HepG2 (cell line): ENCODE results near the gene CHCHD3. TPM values are rescaled to one million over a fixed set of nuclear protein-coding genes. Genes with fewer than 3 reads are reported as not detected.

Source experiments
- ATAC-seq: fragments of 200-7000 bp; cut with Tn5 transposase; 3 replicates; pipeline ENCODE4 v1.9.1; 2020; ENCODE audit warnings: mild to moderate bottlenecking, moderate library complexity
- BruUV-seq: library from RNA; stranded (reverse); fragments of 400-500 nt; replicated peaks from 2 replicates; lab custom pipeline; 2021; lab: Mats Ljungman, UMichigan
- CTCF ChIA-PET: fragments of 300-600 bp; formaldehyde crosslinking; extraction: SDS; loops from one replicate; lab custom pipeline; 2021; ENCODE audit warnings: low total read pairs, inconsistent platforms, low intra/inter-chr PET ratio; lab: Yijun Ruan, JAX
- POLR2A ChIA-PET: fragments of 350-600 bp; sonication (Branson Sonifier 250); formaldehyde crosslinking; loops from one replicate; lab custom pipeline; 2020; ENCODE audit warnings: antibody characterized with exemption, inconsistent platforms; lab: Yijun Ruan, JAX
- DNase-seq: peaks from one replicate; pipeline ENCODE4 v3.0.0-alpha.2; 2015; ENCODE audit warnings: low spot score
- FAIRE-seq: peaks from 3 replicates; lab custom pipeline; 2011; peaks lifted over from hg19 to GRCh38; lab: Jason Lieb, UNC
- H2AFZ ChIP-seq: one replicate; pipeline ENCODE4 v1.6.1; 2011; ENCODE audit warnings: low read length, inconsistent platforms
- H3K27ac ChIP-seq: fragments of 300-600 bp; 3 replicates; pipeline ENCODE4 v1.8.0; 2011; ENCODE audit warnings: mixed run types, mild to moderate bottlenecking, mixed read lengths, low read length, inconsistent platforms; ENCODE audit not compliant: insufficient read depth; ENCODE audit errors: extremely low read length
- H3K27me3 ChIP-seq, 2 experiments: fragments of 200-600 bp in 1 of 2; 2 replicates in 1 of 2; 3 replicates in 1 of 2; pipeline versions ENCODE4 v1.6.0 to v1.8.0; 2011; ENCODE audit warnings: low read length in 2 of 2, mild to moderate bottlenecking in 2 of 2, moderate library complexity in 2 of 2, inconsistent platforms in 1 of 2; ENCODE audit not compliant: insufficient read depth in 2 of 2, control insufficient read depth in 1 of 2
- H3K36me3 ChIP-seq, 2 experiments: fragments of 200-600 bp in 1 of 2; replicated peaks in 1 of 2; 2 replicates in 1 of 2; 3 replicates in 1 of 2; pipeline versions ENCODE4 v1.5.1 to v1.8.0; 2011; ENCODE audit warnings: low read length in 2 of 2, inconsistent platforms in 1 of 2; ENCODE audit not compliant: insufficient read depth in 2 of 2, control insufficient read depth in 1 of 2
- H3K4me1 ChIP-seq: 2 replicates; pipeline ENCODE4 v1.5.1; 2012; ENCODE audit warnings: low read length, inconsistent platforms; ENCODE audit not compliant: insufficient read depth
- H3K4me2 ChIP-seq: 2 replicates; pipeline ENCODE4 v1.6.0; 2011; ENCODE audit warnings: low read depth, low read length, inconsistent platforms
- H3K4me3 ChIP-seq, 3 experiments: fragments of 200-600 bp in 1 of 3; sonication (generic), shearing (Covaris generic) in 1 of 3; replicated peaks in 1 of 3; 2 replicates each; pipeline ENCODE4 v1.5.1; 2011 to 2016; ENCODE audit warnings: low read length in 3 of 3, inconsistent platforms in 2 of 3, low read depth in 2 of 3, mild to moderate bottlenecking in 2 of 3, control low read depth in 1 of 3, mixed read lengths in 1 of 3; ENCODE audit not compliant: insufficient read depth in 1 of 3
- H3K79me2 ChIP-seq: one replicate; pipeline ENCODE4 v1.6.1; 2011; ENCODE audit warnings: low read length, inconsistent platforms; ENCODE audit not compliant: insufficient read depth
- H3K9ac ChIP-seq: 2 replicates; pipeline ENCODE4 v1.6.0; 2011; ENCODE audit warnings: mild to moderate bottlenecking, low read depth, low read length, inconsistent platforms; ENCODE audit not compliant: insufficient read depth
- H3K9me3 ChIP-seq: 2 replicates; pipeline ENCODE4 v1.5.1; 2012; ENCODE audit warnings: mild to moderate bottlenecking, low read length
- H4K20me1 ChIP-seq: 2 replicates; pipeline ENCODE4 v1.6.0; 2011; ENCODE audit warnings: inconsistent platforms, mild to moderate bottlenecking, low read length, moderate library complexity; ENCODE audit not compliant: insufficient read depth
- ARID2 ChIP-seq: sonication (generic); formaldehyde crosslinking; IDR thresholded peaks from 2 replicates; pipeline ENCODE4 v1.8.1; 2022; ENCODE audit warnings: mild to moderate bottlenecking, missing genetic modification reagents, borderline replicate concordance
- CHCHD3 ChIP-seq: sonication (generic); formaldehyde crosslinking; IDR thresholded peaks from 2 replicates; pipeline ENCODE4 v1.8.0; 2022; ENCODE audit warnings: mild to moderate bottlenecking, missing genetic modification reagents, moderate library complexity
- EEA1 ChIP-seq: sonication (generic); formaldehyde crosslinking; IDR thresholded peaks from 2 replicates; pipeline ENCODE4 v1.5.1; 2020; ENCODE audit warnings: mild to moderate bottlenecking, missing genetic modification reagents, borderline replicate concordance
- FLYWCH1 ChIP-seq: sonication (generic); formaldehyde crosslinking; IDR thresholded peaks from 2 replicates; pipeline ENCODE4 v1.8.1; 2023; ENCODE audit warnings: mild to moderate bottlenecking, missing genetic modification reagents
- HCFC1 ChIP-seq: fragments of 150-350 bp; IDR thresholded peaks from 2 replicates; pipeline ENCODE4 v1.6.1; 2014; ENCODE audit warnings: low read depth, low read length
- POLR2G ChIP-seq: fragments of 200-400 bp; formaldehyde crosslinking; IDR thresholded peaks from 2 replicates; pipeline ENCODE4 v1.6.1; 2018; ENCODE audit warnings: mild to moderate bottlenecking, low read depth, low read length, moderate library complexity
- RBM22 ChIP-seq: fragments of 200-400 bp; formaldehyde crosslinking; optimal IDR thresholded peaks from 2 replicates; pipeline ENCODE3; 2017; ENCODE audit warnings: mild to moderate bottlenecking, low read length, moderate library complexity
- STAG1 ChIP-seq: sonication (generic); formaldehyde crosslinking; IDR thresholded peaks from 2 replicates; pipeline ENCODE4 v1.4.0; 2020; ENCODE audit warnings: missing genetic modification reagents
- ZNF12 ChIP-seq: sonication (generic); formaldehyde crosslinking; IDR thresholded peaks from 2 replicates; pipeline ENCODE4 v1.5.0; 2020; ENCODE audit warnings: missing genetic modification reagents
- ZNF17 ChIP-seq: sonication (generic); formaldehyde crosslinking; IDR thresholded peaks from 2 replicates; pipeline ENCODE4 v1.5.0; 2020; ENCODE audit warnings: mild to moderate bottlenecking, missing genetic modification reagents
- ZNF510 ChIP-seq: sonication (generic); formaldehyde crosslinking; IDR thresholded peaks from 2 replicates; pipeline ENCODE4 v1.4.0; 2020; ENCODE audit warnings: low read depth, mild to moderate bottlenecking, missing genetic modification reagents
- ZNF556 ChIP-seq: sonication (generic); formaldehyde crosslinking; IDR thresholded peaks from 2 replicates; pipeline ENCODE4 v1.4.0; 2020; ENCODE audit warnings: mild to moderate bottlenecking, missing genetic modification reagents, borderline replicate concordance
- ZNF615 ChIP-seq: sonication (generic); formaldehyde crosslinking; IDR thresholded peaks from 2 replicates; pipeline ENCODE4 v1.5.0; 2020; ENCODE audit warnings: mild to moderate bottlenecking, missing genetic modification reagents, borderline replicate concordance
- WGBS: methylation state at CpG from one replicate; pipeline ENCODE4 v1.1.6; 2017; ENCODE audit warnings: low lambda C conversion rate; 5-methylcytosine and 5-hydroxymethylcytosine counted together
- in situ Hi-C: cut with HindIII; loops from 2 replicates; pipeline ENCODE4 v1.10.0; 2017; ENCODE audit warnings: low pct_unique_long_range_greater_than_20kb; ENCODE audit not compliant: extremely low pct_ligation_motif_present
- intact Hi-C: fragments of 100-400 bp; cut with micrococcal nuclease; formaldehyde crosslinking; loops from one replicate; pipeline ENCODE4 v1.10.0; 2022; ENCODE audit not compliant: unreplicated experiment
- polyA plus RNA-seq, 8 experiments: library from polyadenylated mRNA; depleted of rRNA in 3 of 8; stranded (reverse) in 7 of 8; unstranded in 1 of 8; fragments of >200 nt; fragmentation: Illumina TruSeq in 4 of 8; extraction: Trizol in 4 of 8; gene quantifications; 2 replicates each; pipeline versions ENCODE4 v1.2.1 to v1.2.3, GENCODE V29; 2011 to 2016; ENCODE audit warnings: low read depth in 4 of 8, missing spikeins in 1 of 8, mixed read lengths in 1 of 8; ENCODE audit not compliant: insufficient read depth in 1 of 8
- total RNA-seq, 5 experiments: library from RNA; depleted of rRNA; stranded (reverse); fragments of >200 nt; fragmentation: Illumina TruSeq; extraction: Trizol; gene quantifications; 2 replicates each; pipeline ENCODE4 v1.2.3, GENCODE V29; 2016; ENCODE audit warnings: low read depth in 1 of 5
- TF ChIP-seq, protein P1 (sequence below): sonication (generic); formaldehyde crosslinking; IDR thresholded peaks from 2 replicates; pipeline ENCODE4 v1.8.1; 2022; ENCODE audit warnings: mild to moderate bottlenecking, missing genetic modification reagents

Gene CHCHD3
- total and polyA plus RNA-seq, 2 of the 13 experiments (the other 11 are each of a cell fraction or from before 2014, with no cell fraction given), result 32.7 to 86.8 TPM

DNA sequence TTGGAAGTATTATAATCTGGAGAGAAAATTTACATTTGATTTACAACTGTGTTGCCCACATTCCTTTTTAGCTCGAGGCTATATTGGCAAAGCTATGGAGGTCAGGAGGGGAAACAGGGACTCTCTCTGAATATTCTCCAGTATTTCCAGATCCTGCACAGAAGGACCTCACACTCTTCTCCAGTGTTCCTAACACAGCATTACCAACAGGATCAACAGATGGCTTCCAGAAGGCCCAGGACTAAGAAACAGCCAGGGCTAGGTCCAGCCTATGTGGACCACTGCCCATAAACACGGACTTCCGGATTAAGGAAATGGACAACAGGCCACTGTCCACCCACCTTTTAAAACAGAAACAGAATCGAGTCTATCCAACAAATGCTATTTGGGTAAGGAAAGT, 65.3 kb downstream of the CHCHD3 start:
- ChIA-PET POLR2A (no interaction called here), CTCF (no interaction called here)
- WGBS, result 96% methylated on average over 4 of the region's 4 CpGs
- no peak overlapping the region for H3K4me3 ChIP-seq
- ATAC-seq, result no peak
- no TSS peak for BruUV-seq
- H3K27me3 ChIP-seq, result no peaks in the 10 kb centered on the region
- H3K9ac ChIP-seq, result no peak overlapping the region
- in situ Hi-C loops, result no loop called here
- H3K79me2 ChIP-seq, result no peaks in the 10 kb centered on the region
- H3K4me2 ChIP-seq, result no peak overlapping the region
- no peaks in the 10 kb centered on the region for H4K20me1 ChIP-seq
- no peaks in the 10 kb centered on the region for H3K4me1 ChIP-seq
- no peaks in the 10 kb centered on the region for H3K9me3 ChIP-seq
- no peak for FAIRE-seq
- TF ChIP-seq FLYWCH1 (no peak), ZNF510 (CRISPR knock-in tag) (no peak), EEA1 (CRISPR knock-in tag) (no peak), ARID2 (no peak), CHCHD3 (CRISPR knock-in tag) (no peak)
- intact Hi-C loops, result no loop called here
- no peak overlapping the region for H2AFZ ChIP-seq
- DNase-seq, result no peak
- H3K27ac ChIP-seq, result no peak overlapping the region
- H3K36me3 ChIP-seq, result peaks cover 0 to 8% of the 10 kb centered on the region in 2 experiments; a peak in 2 of 5 replicates

DNA sequence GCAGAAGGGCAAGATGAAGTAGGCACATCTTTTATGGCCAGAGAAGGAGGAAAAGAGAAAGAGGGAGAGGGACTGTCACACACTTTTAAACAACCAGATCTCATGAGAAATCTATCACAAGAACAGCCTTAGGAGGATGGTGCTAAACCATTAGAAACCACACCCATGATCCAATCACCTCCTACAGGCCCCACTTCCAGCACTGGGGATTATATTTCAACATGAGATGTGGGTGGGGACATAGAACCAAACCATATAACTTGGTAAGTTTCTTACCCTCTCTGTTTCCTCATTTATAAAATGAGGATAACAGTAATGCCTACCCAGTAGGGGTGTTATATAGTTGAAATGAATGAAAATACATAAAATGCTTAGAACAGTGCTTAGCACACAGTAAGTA, 66.0 kb downstream of the CHCHD3 start:
- POLR2A ChIA-PET, result no interaction called here
- BruUV-seq, result no TSS peak
- Histone ChIP-seq H3K27ac (no peak overlapping the region), H3K4me2 (no peak overlapping the region), H3K36me3 (peaks cover 0 to 6% of the 10 kb centered on the region in 2 experiments; a peak in 2 of 5 replicates), H3K9ac (no peak overlapping the region), H2AFZ (no peak overlapping the region), H3K4me3 (no peak overlapping the region), H3K79me2 (no peaks in the 10 kb centered on the region), H3K4me1 (no peaks in the 10 kb centered on the region), H4K20me1 (no peaks in the 10 kb centered on the region), H3K9me3 (no peaks in the 10 kb centered on the region), H3K27me3 (no peaks in the 10 kb centered on the region)
- FAIRE-seq (no peak), ATAC-seq (no peak), DNase-seq (no peak)
- CTCF ChIA-PET, result no interaction called here
- in situ Hi-C loops, result no loop called here
- intact Hi-C loops, result no loop called here
- TF ChIP-seq, protein P1, sequence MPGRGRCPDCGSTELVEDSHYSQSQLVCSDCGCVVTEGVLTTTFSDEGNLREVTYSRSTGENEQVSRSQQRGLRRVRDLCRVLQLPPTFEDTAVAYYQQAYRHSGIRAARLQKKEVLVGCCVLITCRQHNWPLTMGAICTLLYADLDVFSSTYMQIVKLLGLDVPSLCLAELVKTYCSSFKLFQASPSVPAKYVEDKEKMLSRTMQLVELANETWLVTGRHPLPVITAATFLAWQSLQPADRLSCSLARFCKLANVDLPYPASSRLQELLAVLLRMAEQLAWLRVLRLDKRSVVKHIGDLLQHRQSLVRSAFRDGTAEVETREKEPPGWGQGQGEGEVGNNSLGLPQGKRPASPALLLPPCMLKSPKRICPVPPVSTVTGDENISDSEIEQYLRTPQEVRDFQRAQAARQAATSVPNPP (CRISPR knock-in tag), result no peak
- no peak for TF ChIP-seq ZNF12 (CRISPR knock-in tag)
- TF ChIP-seq POLR2G, result no peak
- TF ChIP-seq ZNF510 (CRISPR knock-in tag), result no peak
- no peak for TF ChIP-seq ZNF17 (CRISPR knock-in tag)
- no peak for TF ChIP-seq RBM22
- TF ChIP-seq ZNF556, result no peak
- TF ChIP-seq HCFC1, result no peak
- TF ChIP-seq STAG1 (CRISPR knock-in tag), result no peak
- TF ChIP-seq ZNF615, result no peak
- TF ChIP-seq FLYWCH1, result no peak
